ENCODE measurements around the gene TMEM86A.
"Not testable (repeated sequence)": the region's sequence is repeated elsewhere in the genome, so short reads cannot be mapped to it uniquely, and the experiment has no call there.

Gene TMEM86A, protein sequence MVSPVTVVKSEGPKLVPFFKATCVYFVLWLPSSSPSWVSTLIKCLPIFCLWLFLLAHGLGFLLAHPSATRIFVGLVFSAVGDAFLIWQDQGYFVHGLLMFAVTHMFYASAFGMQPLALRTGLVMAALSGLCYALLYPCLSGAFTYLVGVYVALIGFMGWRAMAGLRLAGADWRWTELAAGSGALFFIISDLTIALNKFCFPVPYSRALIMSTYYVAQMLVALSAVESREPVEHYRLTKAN

DNA sequence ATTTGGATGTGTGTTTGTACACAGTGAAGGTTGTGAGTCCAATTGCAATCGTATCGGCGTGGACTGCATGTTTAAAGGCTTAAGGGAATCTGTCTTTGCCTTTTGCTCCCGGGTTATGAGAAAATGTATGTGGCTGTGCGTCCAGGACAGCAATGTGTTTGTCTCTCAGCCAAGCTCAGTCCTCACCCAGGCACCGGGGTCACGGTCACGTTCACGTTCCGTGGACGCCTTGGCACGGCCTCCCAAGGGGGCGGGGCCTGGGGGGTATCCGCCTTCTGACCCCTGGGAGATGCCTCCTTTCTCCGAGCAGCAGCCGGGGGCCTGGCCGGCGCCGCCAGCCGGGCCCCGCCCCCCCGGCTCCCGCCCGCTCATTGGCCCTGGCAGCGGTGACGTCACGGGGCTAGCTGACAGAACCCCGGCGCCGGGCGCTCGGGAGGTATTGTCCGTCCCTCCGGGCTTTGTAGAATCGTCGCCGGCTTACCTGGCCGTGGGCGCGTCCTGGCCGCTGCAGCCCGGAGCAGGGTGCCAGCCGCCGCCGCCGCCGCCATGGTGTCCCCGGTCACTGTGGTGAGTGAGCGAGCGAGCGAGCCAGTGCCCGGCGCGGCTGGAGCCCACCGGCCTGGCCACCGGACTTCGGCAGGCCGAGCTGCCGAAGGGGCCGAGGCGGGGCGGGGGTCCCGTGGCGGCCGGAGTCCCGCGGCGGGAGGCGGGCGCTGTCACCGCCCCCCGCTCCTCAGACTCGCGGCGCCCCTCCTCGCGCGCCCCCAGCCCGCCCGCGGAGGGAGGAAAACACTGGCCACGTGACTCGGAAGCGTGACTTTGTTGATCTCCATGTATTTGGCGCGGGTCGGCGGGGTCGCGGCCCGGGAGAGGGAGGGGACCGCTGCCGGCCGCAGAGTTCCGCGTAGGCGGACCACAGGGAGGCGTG, at the start of gene TMEM86A:
TMEM86A (plus strand) TSS at position 439 of the 928 bp plus-strand sequence; CDS start at position 547, 108 bp downstream.
- peak; percentile 50 to 85 for DNase-seq

DNA sequence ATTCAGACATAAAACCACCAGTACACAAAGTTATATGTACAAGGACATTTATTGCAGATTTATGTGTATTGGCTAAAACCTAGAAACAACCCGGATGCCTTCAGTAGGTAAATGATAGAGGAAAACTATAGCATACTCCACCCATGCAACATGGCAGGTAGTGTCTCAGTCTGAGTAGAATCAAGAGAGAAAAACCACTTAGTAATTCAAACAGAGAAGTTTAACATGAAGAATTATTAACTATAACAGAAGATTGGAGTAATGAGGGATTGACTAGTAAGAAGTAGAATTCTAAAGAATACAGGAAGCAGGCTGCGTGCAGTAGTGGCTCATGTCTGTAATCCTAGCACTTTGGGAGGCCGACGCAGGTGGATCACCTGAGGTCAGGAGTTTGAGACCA, 48.2 kb upstream of the TMEM86A start:
- DNase-seq: no peak

DNA sequence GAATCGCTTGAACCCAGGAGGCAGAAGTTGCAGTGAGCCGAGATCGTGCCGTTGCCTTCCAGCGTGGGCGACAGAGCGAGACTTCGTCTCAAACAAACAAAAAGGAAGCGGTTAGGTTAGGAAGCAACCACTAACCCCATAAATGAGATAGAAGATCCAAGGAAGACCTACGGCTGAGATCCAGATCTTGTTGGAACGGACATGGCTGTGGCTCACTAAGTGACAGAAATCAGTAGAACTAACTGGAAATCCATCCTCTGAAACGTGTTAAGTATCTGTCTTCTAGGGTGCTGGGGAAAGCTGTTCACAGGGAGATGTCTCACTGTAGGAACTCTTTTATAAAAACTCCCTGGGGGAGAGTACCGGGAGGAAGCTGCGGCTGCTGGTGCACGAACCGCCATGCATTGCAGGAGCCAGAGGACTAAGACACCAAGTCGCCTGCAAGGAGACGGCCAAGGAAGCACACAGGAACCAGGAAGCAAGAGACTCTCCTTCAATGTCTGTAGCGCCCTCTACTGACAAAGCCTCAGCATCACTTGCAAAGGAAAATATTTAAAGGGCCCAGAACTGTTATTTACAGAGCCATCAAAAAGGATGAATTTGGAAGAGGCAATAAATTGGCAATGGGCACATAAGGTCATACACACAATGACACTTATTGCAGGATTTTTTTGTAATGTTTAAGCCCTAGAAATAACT, 47.6 kb upstream of the TMEM86A start:
- peak; percentile 27 to 63 for DNase-seq

DNA sequence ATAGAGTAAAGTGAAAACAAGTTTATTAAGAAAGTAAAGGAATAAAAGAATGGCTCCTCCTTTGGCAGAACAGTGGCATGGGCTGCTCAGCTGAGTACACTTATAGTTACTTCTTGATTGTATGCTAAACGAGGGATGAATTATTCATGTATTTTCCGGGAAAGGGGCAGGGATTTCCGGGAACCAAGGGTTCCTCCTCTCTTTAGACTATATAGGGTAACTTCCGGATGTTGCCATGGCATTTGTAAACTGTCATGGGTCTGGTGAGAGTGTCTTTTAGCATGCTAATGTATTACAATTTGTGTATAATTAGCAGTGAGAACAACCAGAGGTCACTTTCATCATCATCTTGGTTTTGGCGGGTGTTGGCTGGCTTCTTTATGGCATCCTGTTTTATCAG, 40.9 kb upstream of the TMEM86A start:
- no peak for DNase-seq

DNA sequence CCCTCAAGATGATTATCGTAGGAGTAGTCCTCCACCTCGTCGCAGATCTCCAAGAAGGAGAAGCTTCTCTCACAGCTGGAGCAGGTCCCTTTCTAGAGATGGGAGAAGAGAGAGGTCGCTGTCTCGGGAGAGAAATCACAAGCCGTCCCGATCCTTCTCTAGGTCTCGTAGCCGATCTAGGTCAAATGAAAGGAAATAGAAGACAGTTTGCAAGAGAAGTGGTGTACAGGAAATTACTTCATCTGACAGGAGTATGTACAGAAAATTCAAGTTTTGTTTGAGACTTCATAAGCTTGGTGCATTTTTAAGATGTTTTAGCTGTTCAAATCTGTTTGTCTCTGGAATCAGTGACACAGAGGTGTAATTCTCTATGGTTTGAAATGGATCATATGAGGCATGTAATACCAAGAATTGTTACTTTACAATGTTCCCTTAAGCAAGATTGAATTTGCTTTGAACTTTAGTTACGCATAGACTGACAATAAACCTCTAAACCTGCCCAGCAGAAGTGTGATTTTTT, 33.2 kb upstream of the TMEM86A start:
- not testable (repeated sequence) for DNase-seq

GRCh38 chr11:18668131-18668530, 30.4 kb upstream of the TMEM86A start:
- DNase-seq: no peak

DNA sequence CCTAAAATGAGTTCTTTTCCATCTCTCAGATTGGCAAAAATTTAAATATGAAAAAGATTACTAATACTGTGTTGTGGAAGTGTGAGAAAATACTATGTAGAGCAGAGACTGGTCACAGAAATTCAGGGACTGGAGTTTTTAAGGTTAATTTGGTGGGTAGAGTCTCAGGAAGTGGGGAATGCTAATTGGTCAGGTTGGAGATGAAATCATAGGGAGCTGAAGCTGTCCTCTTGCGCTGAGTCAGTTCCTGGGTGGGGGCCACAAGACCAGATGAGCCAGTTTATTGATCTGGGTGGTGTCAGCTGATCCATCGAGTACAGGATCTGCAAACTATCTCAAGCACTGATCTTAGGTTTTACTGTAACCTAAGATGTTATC, 29.4 kb upstream of the TMEM86A start:
- no peak for DNase-seq

DNA sequence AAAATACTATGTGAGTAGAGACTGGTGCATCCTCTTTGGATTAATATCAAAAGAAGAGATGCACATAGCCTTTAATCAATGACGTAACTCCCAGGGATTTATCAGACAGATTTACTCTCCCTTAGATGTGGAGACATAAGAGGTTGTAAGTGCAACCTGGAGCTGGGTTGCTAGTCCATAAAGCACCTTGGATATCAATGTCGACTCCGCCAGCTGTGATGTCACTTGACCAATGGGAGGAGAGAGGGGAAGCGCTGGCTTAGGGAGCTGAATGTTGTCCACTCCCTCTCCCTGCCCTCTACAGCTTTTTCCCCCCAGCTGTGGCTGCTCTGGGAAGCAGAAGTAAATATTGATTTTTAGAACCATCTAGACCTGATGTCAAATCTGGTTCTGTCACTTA, 28.9 kb upstream of the TMEM86A start:
- DNase-seq: no peak

GRCh38 chr11:18671246-18671645, 27.3 kb upstream of the TMEM86A start:
- DNase-seq: no peak

DNA sequence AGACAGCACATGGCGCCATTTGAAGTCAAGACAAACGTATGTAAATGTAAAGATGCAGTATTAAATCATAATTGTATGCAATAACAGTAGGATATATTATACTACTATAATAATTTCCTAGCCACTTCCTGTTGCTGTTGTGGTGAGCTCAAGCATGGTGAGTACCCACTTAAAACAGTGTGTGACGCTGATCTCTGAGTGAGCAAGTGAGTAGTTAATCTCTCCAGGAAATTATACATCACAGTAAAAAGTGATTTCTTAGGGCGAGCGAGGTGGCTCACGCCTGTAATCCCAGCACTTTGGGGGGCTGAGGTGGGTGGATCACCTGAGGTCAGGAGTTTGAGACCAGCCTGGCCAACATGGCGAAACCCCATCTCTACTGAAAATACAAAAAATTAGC, 26.4 kb upstream of the TMEM86A start:
- not testable (repeated sequence) for DNase-seq

GRCh38 chr11:18676803-18677202, 21.8 kb upstream of the TMEM86A start:
- DNase-seq: no peak

DNA sequence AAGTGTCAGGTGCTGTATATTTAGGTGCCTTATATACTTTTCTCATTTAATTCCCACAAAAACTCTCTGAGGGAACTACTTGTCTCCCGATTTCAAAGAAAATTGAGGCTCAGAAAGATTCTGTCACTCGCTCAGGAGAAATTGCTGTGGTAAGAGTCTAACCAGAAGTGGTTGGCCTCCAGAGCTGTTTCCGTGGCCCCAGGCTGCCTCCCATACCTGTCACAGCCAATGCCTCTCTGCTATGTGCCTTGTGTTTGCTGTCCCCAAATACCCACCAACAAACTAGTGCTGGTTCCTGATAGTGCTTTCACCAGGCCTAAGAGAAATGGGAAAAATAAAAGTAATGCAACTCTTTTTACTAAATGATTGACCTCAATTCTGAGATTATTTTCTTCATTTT, 21.0 kb upstream of the TMEM86A start:
- no peak for DNase-seq

- not testable (repeated sequence) for DNase-seq
Measured at GRCh38 chr11:18681949-18682348, 16.6 kb upstream of the TMEM86A start.

DNA sequence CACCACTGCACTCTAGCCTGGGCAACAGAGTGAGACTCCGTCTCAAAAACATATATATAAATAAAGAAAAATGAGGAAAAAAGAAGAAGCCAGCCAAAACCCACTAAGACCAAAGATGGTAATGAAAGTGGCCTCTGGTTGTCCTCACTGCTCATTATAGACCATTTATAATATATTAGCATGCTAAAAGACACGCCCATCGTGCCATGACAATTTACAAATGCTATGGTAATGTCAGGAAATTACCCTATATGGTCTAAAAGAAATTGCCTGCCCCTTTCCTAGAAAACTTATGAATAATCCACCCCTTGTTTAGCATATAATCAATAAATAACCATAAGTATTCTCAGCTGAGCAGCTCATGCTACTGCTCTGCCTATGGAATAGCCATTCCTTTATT, 16.1 kb upstream of the TMEM86A start:
- no peak for DNase-seq

- no peak for DNase-seq
Measured at GRCh38 chr11:18684267-18684666, 14.3 kb upstream of the TMEM86A start.

- not testable (repeated sequence) for DNase-seq
Measured at GRCh38 chr11:18691467-18692140, 7.0 kb upstream of the TMEM86A start.

DNA sequence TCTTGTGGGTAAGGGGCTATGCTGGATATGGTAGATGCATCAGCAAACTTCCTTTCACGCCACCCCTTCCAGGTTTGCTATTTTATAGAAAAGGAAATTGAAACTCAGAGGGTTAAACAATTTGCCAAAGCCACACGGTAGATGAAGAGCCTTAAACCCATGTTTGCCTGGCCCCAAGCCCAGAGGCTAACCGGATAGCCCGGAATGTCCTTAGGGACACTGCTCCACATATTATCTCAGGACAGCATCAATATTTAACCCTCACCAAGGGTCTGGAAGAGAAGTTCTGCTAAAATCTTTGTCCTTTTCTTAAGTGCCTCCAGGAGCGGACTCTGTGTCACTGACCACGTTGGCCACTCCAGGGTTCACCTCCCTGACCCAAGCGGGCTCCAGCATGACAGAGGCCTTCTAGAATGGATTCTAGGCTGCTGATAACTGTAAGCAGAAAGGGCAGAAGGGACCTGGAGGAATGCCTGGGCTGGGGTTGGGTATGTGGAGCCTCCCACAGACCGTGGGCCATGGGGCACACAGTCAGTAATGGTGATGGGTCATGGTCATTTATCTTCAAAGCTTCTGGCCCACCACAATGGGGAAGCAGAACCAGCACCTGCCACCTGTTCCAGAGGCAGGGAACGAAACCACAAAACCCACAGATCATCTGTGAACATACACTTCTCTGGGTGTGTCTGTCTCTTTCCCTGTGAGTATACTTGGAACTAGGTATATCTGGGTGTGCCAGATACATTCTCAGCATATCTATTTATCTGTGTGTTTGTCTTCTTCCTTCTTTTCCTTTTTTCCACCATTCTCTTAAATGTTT, 5.4 kb upstream of the TMEM86A start:
- no peak for DNase-seq

DNA sequence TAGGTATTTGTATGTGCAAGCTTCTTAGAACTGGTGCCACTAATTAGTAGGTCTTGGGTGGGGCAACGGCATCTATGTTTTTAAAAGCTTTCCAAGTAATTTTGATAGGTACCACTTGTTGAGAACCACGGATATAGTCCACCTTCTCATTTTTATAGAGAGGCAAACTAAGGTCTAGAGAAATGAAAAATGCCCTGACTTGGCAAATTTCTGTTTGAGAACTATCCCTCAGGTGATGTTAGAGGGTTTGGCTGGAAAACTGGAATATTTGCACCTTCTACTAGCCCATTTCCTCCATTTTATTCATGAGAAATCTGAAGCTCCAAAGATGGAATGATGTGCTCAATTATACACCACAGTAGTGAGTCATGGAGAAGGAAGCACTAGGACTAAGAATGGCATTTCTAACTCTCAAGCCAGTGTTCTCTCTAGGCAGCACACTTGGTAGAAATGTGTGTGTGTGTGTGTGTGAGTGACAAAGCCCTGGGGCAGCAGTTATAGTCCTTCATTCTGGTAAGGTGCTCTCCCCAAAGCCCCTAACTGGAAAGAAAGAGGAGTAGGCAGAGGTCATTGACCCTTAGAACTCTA, 1.8 kb upstream of the TMEM86A start:
- DNase-seq: no peak

- no peak for DNase-seq
Measured at GRCh38 chr11:18697576-18697975, 1.0 kb upstream of the TMEM86A start.

DNA sequence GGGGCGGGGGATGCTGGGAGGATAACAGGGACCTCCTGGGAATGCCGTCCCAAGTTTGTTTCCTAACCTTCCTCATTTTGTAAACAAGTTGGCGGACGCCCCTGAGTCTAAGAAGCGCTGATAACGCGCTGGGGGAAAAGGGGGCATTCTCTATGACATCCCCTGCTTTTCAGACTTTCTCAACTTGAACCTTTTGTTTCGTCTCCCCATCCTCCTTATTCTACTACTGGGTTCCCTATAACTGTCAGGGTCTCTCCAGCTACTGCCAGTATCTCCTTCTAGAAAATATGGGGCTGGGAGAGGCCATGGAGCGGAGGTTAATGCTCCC, 654 bp downstream of the TMEM86A start:
- no peak for DNase-seq

GRCh38 chr11:18699848-18700261, 1.3 kb downstream of the TMEM86A start:
- no peak for DNase-seq

GRCh38 chr11:18700375-18700774, 1.8 kb downstream of the TMEM86A start:
- DNase-seq: no peak
